MM.1S (cell line): ENCODE measurements around the gene FAM227B.

Experiments
- EZH2 ChIP-seq: fragments of 300-600 bp; sonication (generic); optimal IDR thresholded peaks from 2 replicates; pipeline ENCODE3; 2017; ENCODE audit warnings: low read depth, mild to moderate bottlenecking, antibody characterized with exemption, low read length, mixed read lengths
- EZH2phosphoT487 ChIP-seq: fragments of 300-600 bp; sonication (generic); IDR thresholded peaks from 2 replicates; pipeline ENCODE4 v1.6.1; 2018; ENCODE audit warnings: antibody characterized with exemption, low read length
- TF ChIP-seq, protein P1 (sequence below): fragments of 300-600 bp; sonication (generic); IDR thresholded peaks from 2 replicates; pipeline ENCODE4 v1.5.1; 2016; ENCODE audit warnings: antibody characterized with exemption, low read length, mixed read lengths

- TF ChIP-seq, protein P1, sequence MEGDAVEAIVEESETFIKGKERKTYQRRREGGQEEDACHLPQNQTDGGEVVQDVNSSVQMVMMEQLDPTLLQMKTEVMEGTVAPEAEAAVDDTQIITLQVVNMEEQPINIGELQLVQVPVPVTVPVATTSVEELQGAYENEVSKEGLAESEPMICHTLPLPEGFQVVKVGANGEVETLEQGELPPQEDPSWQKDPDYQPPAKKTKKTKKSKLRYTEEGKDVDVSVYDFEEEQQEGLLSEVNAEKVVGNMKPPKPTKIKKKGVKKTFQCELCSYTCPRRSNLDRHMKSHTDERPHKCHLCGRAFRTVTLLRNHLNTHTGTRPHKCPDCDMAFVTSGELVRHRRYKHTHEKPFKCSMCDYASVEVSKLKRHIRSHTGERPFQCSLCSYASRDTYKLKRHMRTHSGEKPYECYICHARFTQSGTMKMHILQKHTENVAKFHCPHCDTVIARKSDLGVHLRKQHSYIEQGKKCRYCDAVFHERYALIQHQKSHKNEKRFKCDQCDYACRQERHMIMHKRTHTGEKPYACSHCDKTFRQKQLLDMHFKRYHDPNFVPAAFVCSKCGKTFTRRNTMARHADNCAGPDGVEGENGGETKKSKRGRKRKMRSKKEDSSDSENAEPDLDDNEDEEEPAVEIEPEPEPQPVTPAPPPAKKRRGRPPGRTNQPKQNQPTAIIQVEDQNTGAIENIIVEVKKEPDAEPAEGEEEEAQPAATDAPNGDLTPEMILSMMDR = no peak
- no peak for TF ChIP-seq EZH2
- no peak for TF ChIP-seq EZH2phosphoT487
These were observed 207.8 kb downstream of the FAM227B start for GRCh38 chr15:49412797-49413196.
